GM19324 (cell line): ENCODE data around the gene LBP.
"Not testable (repeated sequence)": the region's sequence is repeated elsewhere in the genome, so short reads cannot be mapped to it uniquely, and the experiment has no call there.

ENCODE experiments used
- ATAC-seq: cut with Tn5 transposase; IDR thresholded peaks from one replicate; pipeline ENCODE4 v1.9.1; 2021; ENCODE audit warnings: mild to moderate bottlenecking, moderate library complexity; ENCODE audit not compliant: unreplicated experiment, low FRiP score

LBP gene

DNA sequence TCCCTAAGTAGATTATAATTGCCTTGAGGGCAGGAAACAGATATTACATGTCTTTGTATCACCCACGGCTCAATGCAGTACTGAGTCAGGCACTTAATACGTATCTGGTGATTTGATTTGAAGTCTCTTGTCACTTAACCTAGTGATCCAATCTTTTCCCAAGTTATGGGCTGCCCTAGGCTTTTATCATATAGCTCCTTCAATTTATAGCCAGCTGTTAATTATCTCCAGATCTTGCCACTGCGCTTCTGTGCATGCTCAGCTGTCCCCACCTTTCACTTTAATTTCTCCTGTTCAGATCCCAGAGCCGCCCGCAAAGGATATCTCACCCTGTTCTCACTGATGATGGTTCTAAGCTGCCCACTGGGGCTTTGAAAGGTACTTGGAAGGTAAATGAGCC lies 47.0 kb downstream of the LBP start:
- ATAC-seq, result no peak

DNA sequence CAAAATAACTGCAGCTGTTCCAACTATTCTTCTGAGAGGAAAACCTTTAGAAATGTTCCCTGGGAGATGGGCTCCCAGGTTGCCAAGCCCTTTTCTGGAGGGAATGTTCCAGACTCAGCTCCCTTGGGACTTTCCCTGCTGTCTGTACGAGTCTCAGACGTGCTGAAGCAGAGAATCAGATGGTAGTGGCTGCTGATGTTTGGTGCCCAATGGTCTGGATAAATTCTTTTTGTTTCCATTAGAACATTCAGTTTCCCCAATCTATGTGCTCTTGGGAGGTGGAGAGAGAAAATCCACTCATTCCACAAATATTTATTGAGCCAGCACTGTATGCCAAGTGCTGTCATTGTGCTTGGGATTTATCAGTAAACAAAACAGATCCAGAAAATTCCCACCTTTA lies 48.9 kb downstream of the LBP start:
- ATAC-seq, result no peak

DNA sequence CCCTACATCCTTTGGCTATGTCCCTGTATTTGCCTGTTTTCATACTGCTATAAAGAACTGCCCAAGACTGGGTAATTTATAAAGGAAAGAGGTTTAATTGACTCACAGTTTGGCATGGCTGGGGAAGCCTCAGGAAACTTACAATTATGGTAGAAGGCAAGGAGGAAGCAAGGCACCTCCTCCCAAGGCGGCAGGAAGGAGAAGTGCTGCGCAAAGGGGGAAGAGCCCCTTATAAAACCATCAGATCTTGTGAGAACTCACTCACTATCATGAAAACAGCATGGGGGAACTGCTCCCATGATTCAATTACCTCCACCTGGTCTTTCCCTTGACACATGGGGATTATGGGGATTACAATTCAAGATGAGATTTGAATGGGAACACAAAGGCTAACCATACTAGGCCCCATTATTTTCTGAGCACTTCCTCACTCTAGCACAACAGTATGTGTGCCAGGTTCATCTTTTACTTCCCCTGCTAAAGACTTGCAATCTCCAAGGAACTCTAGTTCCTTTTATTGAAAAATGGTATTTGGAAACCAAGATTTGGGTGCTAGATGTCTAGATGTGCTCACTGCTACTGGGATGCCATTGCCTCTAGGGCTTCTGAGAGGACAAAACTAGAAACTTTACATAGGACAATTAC lies 49.6 kb downstream of the LBP start:
- not testable (repeated sequence) for ATAC-seq

DNA sequence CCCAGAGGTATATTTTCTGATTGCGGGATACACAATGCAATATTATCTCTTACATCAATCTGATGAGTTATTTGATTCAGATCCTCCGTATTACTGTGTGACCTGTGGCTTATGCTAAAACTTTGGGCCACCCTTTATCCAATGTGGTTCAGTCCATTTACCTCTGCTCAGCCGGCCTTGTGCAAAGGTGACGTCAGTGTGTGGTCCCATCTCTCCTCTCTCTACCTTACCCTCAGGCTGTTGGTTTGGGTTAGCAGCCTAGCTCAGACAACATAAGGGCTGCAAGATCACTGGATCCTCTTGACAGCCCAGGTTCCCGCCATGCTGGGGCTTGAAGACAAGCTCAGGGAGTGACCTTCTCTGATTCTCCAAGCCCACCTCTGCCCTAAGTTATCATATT lies 55.8 kb downstream of the LBP start:
- ATAC-seq, result no peak

DNA sequence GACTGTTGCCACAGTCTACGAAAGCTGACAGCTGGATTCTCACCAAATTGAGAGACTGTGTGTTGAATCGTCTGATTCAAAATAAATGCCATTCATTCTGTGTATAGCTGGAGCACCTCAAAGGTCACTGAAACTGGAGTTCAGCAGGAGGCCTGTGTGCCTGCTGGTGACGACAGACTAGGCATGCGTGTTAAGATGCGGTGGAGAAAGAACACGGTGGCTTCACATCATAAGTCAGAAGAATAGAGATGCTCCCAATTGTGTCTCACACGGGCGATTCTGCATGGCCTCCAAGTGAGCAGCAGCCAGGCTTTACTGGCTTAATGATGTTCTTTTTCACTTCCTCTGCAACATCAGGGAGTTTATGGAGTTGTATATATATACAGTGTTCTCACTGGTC lies 56.5 kb downstream of the LBP start:
- ATAC-seq, result no peak

DNA sequence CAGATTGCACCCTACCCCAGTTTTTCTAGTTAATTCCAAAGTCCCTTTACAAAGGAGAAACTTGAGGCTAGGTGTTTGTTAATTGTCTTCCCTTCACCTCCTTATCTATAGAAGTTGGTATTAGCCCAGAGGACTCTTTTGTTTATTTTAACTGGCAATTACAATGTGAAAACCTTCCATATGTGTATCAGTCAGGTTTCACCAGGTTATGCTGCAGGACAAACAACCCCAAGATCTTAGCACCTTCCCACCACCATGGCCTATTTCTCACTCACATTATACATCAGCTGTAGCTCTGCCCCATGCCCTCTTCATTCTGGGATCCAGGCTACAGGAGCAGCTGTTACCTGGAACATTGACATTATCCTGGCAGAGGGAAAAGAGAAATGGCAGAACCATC lies 57.7 kb downstream of the LBP start:
- ATAC-seq, result no peak

DNA sequence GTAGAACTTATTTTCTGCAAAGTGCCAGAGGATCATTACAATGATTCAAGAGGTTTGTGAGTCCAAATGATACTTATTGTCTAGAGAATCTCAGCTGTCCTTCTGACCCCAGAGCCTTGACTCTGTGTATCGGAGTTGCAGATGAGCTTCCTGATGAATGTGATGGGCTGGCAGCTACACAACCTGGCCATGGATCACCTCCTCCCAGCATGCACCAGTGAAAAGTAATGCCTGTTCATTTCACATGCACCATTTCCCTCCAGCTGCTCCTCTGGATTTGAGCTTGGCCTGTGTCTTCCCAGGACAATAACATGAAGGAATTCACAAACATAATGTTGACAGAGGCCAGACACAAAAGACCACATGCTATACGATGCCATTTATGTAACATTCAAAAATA lies 58.9 kb downstream of the LBP start:
- ATAC-seq, result no peak

DNA sequence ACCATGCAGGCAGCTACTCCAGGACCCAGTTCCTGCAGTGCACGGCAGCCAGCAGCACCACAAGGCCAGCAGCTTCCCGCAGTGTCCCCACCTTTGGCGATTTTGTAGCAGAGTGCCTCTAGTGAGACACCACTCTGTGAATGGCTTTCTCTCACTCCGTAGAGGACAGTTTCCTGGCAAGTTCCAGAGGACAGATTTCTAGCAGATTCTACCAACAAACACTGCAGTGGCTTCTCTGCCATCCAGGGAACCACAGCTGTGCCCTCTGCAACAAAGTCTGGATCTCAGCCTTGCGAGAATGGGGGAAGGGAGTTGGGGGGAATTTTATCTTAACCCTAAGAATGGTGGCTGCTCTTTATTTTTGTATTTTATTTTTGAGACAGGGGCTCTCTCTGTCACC lies 60.2 kb downstream of the LBP start:
- ATAC-seq, result no peak

DNA sequence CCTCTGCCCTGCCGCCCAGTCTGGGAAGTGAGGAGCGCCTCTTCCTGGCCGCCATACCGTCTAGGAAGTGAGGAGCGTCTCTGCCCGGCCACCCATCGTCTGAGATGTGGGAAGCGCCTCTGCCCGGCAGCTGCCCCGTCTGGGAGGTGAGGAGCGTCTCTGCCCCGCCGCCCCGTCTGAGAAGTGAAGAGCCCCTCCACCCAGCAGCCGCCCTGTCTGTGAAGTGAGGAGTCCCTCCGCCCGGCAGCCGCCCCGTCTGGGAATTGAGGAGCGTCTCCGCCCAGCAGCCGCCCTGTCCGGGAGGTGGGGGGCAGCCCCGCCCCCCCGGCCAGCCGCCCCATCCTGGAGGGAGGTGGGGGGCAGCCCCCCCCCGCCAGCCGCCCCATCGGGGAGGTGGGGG lies 61.0 kb downstream of the LBP start:
- no peak for ATAC-seq

DNA sequence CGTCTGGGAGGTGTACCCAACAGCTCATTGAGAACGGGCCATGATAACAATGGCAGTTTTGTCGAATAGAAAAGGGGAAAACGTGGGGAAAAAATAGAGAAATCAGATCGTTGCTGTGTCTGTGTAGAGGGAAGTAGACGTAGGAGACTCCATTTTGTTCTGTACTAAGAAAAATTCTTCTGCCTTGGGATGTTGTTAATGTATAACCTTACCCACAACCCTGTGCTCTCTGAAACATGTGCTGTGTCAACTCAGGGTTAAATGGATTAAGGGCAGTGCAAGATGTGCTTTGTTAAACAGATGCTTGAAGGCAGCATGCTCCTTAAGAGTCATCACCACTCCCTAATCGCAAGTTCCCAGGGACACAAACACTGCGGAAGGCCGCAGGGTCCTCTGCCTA lies 61.5 kb downstream of the LBP start:
- not testable (repeated sequence) for ATAC-seq

DNA sequence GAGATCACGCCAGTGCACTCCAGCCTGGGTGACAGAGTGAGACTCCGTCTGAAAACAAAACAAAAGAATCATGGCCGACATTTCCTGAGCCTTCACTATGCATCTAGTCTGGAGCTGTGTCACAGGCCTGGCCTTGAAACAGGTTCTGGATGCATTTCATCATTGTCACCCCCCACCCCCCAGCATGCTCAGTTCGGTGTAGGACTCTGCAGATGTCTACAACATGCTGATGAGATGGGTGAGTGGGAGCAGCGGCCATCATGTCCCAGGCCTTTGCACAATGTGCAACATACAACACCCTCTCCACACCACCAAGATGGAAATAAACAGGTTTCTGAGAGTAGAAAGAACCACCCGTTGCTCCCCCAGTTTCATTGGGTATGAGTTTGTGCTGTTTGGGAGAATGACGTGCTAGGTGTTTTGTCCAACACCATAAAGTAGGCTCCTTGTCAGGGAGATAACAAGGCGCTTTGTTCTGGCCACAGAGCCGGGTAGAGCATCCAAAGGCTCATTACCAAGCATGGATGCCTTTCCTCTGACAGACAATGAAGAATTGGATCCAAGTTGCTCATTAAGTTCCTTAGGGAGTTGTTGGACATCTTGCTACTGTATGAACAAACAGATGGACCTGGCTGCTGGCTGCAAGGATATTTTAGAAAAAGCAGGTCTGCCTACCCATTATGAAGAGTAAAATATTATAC lies 66.7 kb downstream of the LBP start:
- ATAC-seq, result no peak

DNA sequence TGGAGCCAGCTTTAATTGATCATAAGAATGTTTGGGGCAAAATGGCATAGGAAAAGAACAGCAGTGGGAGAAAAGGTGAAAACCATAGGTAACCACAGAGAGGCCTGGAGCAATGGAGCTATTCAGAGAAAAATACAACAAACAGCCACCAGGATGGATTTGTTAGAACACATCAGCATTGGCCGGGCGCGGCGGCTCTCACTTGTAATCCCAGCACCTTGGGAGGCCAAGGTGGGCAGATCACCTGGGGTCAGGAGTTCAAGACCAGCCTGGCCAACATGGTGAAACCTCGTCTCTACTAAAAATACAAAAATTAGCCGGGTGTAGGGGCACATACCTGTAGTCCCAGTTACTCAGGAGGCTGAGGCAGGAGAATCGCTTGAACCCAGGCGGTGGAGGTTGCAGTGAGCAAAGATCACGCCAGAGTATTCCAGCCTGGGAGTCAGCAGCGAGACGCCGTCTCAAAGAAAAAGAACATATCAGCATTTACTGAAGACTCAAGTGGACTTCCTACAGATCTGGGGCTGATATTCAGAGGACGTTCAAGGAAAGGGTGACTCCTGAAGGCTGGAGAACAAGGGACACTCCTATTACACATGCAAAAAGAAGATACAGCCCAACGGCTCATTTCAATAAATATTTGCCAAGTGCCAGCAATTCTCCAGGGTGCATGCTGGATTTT lies 68.6 kb downstream of the LBP start:
- no peak for ATAC-seq

DNA sequence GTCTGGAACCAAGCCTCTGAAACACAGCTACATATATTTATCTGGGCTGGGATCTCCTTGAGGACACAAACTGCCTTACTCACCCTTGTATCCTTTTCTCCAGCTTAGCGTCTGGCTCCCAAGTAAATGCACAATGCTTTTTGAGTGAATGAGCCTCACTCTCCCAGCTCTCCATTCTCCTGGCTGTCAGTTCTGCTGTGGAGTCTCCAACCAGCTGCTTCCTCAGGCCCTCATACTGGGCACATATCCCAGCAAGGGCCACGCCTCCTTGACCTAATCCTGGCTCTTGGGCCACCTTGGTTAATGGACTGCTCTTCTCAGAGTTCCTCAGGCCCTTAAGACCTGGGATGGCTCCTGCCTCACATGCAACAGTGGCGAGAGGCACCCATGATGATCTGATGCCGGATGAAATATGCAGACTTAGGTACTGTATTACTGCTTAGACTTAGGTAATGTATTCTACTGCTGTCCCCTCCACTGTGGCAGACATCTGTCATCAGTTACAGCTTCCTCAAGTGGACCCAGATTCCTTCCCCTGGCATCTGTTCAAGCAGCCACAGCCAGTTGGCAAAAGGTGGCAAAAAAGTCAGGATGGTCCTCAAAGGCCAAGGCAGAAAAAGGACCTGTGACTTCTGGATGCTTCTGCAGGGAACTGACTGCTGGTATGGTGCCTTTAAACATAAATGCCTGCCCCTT lies 72.4 kb downstream of the LBP start:
- no peak for ATAC-seq

DNA sequence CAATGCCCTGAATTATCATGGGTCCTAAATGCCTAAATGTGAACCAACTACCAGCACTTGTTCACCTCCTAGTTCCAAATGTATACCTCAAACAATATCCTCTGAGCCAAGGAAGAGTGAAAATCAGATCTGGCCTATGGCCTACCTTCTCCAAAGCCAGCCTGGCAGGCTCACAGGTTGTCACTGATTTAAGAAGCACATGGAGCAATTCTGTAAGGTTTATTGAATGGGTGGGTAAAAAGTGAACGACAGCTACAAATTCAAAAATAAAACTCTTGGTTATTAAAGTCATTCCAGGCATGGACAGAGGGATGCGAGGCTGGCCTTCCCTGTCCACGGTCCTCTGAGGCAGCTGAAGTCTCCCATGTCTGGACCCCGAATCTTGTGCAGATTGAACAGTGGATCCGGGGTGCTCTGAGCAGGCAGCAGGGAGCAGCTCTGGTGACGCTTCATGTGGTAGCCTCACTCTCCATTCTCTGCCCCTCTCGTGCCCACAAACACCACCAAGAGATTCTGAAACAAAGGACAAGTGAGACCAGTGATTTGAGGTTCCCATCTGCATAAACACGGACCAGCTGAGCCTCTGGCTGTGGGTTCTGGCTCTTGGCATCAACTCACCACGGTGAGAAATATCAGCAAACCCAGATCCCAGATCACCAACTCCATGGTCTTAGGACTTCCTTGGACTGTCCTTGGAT lies 74.3 kb downstream of the LBP start:
- ATAC-seq, result no peak

DNA sequence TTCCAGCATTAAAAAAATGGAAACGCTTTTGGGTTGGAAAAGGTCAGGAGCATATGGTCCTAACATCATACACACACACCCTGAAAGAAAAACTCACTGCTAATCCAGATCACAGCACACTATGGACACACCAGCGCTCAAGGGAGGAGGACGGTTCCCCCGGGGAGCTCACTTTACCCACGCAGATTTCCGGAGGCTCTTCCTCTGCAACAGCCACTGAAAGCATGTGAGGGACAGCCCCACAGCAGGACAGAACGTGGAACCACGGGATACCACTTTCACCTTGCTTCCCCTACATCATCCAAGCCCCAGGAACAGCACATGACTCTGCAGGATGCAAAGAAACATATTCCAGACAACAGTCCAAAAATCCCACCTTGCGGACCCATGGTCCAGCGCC lies 75.6 kb downstream of the LBP start:
- ATAC-seq, result no peak

DNA sequence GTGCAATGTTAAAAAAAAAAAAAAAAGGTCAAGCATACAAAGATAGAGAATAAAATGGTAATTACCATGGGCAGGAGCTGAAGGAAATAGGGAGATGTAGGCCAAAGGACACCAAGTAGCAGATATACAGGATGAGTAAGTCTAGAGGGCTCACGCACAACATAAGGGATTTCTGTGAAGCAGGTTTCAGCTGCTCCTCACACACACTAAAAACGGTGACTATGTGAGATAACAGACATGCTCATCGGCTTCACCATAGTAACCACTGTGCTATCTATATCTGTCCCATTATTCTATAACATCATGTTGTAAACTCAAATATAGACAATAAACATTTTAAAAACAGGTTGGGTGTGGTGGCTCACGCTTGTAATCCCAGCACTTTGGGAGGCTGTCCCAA lies 77.3 kb downstream of the LBP start:
- no peak for ATAC-seq

DNA sequence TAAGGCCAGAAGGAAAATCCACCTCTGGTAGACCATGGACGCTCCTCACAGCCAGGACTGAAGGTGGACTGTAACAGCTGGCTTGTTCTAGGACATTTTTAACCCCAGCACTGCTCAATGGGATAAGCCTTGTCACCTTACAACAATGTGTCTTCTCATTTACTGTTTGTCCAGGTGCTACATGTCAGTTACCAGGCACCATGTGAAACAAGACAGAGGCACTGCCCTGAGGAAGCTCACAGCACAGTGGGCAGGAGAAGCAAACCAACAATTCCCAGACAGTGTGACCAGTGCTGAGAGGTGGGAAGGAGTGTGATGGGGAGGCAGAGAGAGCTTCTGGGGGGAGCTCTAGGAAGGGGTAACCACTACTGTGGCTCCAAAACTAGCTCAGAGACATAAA lies 78.1 kb downstream of the LBP start:
- ATAC-seq, result no peak

DNA sequence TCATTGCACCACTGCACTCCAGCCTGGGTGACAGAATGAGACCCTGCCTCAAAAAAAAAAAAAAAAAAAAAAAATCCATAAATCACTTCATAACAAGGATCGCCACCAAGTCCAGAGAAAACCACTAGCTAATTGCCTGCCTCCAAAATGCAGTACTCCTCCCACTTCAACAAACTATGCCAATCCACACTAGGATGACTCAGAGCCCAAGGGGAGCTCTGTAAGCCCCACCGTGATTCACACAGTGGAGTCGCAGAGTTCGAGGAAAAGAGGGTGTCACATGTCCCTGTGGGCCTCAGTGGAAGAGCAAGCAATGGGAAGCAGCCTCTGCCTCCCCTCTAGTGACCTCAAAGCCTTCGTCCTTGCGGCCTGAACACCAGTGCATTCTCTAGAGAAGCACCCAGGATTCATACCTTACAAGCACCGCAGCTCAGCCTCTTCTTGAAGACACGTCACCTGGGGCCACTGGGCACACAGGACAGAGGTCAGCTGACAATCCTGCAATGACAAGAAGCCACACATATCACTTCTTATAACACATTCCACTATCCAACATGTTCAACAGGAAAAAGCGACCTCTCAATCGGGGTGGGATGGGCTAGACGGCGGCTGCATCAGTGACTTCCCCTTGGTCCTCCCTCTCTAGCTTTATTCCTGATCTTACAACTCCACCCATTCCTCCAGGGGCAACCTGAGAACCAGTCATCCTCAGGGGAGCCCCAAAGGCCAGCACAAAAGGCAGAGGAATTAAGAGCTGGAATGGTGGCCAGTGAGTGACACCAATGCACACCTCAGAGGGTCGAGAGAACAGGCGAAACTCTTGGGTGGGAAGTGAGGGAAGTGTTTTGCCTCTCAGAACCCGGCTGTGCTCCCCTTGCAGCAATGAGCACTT lies 80.0 kb downstream of the LBP start:
- no peak for ATAC-seq
